A673 (cell line): ENCODE data around the gene FASTKD2. TPM values are rescaled to one million over a fixed set of nuclear protein-coding genes. Genes with fewer than 3 reads are reported as not detected.

Experiments used
- BruUV-seq: library from RNA; stranded (reverse); fragments of 400-500 nt; replicated peaks from 2 replicates; lab custom pipeline; 2021; lab: Mats Ljungman, UMichigan
- CTCF ChIA-PET: fragments of 300-600 bp; sonication (Branson Sonifier 250); formaldehyde crosslinking; loops from one replicate; lab custom pipeline; 2022; ENCODE audit warnings: antibody characterized with exemption; lab: Charles Lee
- POLR2A ChIA-PET: fragments of 300-600 bp; sonication (Branson Sonifier 250); formaldehyde crosslinking; loops from one replicate; lab custom pipeline; 2022; ENCODE audit warnings: antibody characterized with exemption; ENCODE audit not compliant: low non-redundant PET; lab: Charles Lee
- DNase-seq: peaks from one replicate; pipeline ENCODE4 v3.0.0-alpha.2; 2015; ENCODE audit warnings: low spot score
- H3K27ac ChIP-seq: fragments of 200-600 bp; sonication (generic); 2 replicates; pipeline ENCODE4 v1.5.1; 2016; ENCODE audit warnings: mixed run types, low read depth, mild to moderate bottlenecking, mixed read lengths, antibody characterized with exemption, low read length; ENCODE audit not compliant: poor library complexity, severe bottlenecking
- H3K27me3 ChIP-seq: fragments of 200-600 bp; sonication (generic); replicated peaks from 2 replicates; pipeline ENCODE4 v1.6.1; 2017; ENCODE audit warnings: mixed run types, low read depth, mild to moderate bottlenecking, mixed read lengths, antibody characterized with exemption, low read length; ENCODE audit not compliant: insufficient read depth, poor library complexity
- H3K36me3 ChIP-seq: fragments of 200-600 bp; sonication (generic); 2 replicates; pipeline ENCODE4 v1.6.1; 2016; ENCODE audit warnings: mixed run types, mild to moderate bottlenecking, mixed read lengths, antibody characterized with exemption, low read length; ENCODE audit not compliant: insufficient read depth, poor library complexity, severe bottlenecking
- H3K4me1 ChIP-seq: fragments of 200-600 bp; sonication (generic); 2 replicates; pipeline ENCODE4 v1.6.1; 2017; ENCODE audit warnings: mixed run types, mild to moderate bottlenecking, mixed read lengths, antibody characterized with exemption, low read length; ENCODE audit not compliant: insufficient read depth, poor library complexity, severe bottlenecking
- H3K4me3 ChIP-seq: fragments of 200-600 bp; sonication (generic); 2 replicates; pipeline ENCODE4 v1.5.1; 2016; ENCODE audit warnings: low read depth, mixed run types, mild to moderate bottlenecking, mixed read lengths, low read length; ENCODE audit not compliant: poor library complexity, severe bottlenecking
- H3K9me3 ChIP-seq: fragments of 200-600 bp; sonication (generic); 2 replicates; pipeline ENCODE4 v1.6.1; 2016; ENCODE audit warnings: mixed run types, low read depth, mild to moderate bottlenecking, mixed read lengths, antibody characterized with exemption, low read length; ENCODE audit not compliant: poor library complexity, severe bottlenecking
- CTCF ChIP-seq: fragments of 300-800, 200-600 bp; sonication (generic); conservative IDR thresholded peaks from 2 replicates; pipeline ENCODE4 v1.5.1; 2017; ENCODE audit warnings: low read depth, mild to moderate bottlenecking, antibody characterized with exemption, low read length, moderate library complexity, mixed read lengths
- EZH2 ChIP-seq: fragments of 200-600 bp; sonication (generic); IDR thresholded peaks from 2 replicates; pipeline ENCODE4 v1.6.1; 2017; ENCODE audit warnings: borderline replicate concordance, low read depth, mild to moderate bottlenecking, mixed read lengths, antibody characterized with exemption, low read length; ENCODE audit not compliant: poor library complexity, severe bottlenecking
- intact Hi-C: fragments of 100-400 bp; cut with micrococcal nuclease; formaldehyde crosslinking; loops from one replicate; pipeline ENCODE4 v1.10.0; 2022; ENCODE audit not compliant: unreplicated experiment
- total RNA-seq: library from RNA; stranded (reverse); gene quantifications from 2 replicates; pipeline ENCODE4 v1.2.3, GENCODE V29; 2021

The FASTKD2 gene
- total RNA-seq, 1 experiment from 2014 or later, result 35.4 TPM

DNA sequence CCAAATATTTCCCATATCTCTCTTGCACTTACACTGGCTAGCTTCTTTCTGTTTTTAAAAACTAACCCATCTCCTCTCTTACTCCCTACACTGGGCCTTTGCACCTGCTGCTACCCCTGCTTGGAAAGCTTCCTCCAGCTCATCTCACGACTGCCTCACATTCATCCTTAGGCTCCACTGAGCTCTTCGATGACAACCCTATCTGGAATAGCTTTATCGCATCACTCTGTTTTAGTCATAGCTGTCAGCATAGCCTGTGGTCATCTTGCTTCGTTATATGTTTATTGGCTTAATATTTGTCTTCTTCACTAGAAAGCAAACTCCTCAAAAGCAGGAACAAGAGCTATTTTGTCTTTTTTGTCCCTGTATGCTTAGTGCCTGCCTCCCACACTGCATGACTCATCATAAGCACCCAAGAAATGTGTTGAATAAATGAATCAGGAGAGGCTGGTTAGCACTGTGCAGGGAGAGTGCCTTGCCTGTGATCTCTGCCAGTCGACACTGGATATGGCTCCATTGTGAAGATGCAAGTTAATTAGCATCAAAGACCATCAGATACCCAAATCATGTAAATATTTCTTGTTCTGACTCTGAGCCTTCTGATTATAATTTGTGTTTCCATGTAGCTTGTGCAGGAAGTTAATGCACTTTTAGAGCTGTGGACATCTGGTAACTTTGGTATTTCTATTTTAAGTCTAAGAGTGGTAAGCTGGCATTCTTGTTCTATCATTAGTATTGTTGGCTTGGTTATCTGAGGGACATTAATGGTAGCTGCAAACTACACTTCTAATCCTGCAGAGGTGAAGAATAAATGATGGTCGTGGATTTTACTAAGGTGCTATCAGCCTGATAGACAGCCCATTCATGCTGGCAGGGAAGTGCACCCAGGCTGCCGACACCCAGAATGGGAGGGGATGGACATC, 36.9 kb upstream of the FASTKD2 start:
- CTCF ChIA-PET, result no interaction called here
- intact Hi-C loops, result no loop called here
- Histone ChIP-seq H3K36me3 (no peaks in the 10 kb centered on the region), H3K27ac (no peak overlapping the region), H3K4me1 (no peaks in the 10 kb centered on the region), H3K27me3 (peaks cover 6% of the 10 kb centered on the region), H3K4me3 (no peak overlapping the region), H3K9me3 (no peaks in the 10 kb centered on the region)
- POLR2A ChIA-PET, result no interaction called here
- BruUV-seq, result no TSS peak
- peak; percentile 44 for DNase-seq
- no peak for TF ChIP-seq CTCF
- no peak for TF ChIP-seq EZH2

- CTCF ChIA-PET, result no interaction called here
- intact Hi-C loops, result no loop called here
These were observed 32.1 kb upstream of the FASTKD2 start for GRCh38 chr2:206733341-206733740.

DNA sequence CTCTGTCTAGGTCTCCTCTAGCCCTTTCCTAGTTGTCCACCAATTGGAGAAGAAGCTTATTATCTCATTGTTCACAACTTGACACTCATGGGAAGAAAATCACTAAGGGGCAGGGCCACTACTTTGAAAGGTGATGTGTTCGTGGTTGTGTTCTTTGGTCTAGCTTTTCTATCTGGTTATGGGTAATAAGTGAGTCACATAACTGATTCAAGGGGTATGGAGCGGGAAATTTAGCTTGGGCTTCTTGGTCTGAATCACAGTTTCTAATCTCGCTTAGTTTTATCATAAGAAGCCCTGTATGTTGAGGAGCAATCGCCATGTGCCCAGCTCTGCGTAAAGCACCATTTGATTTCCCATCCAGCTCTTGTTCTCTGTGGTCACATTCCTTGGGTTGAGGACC, 28.5 kb upstream of the FASTKD2 start:
- H3K36me3 ChIP-seq, result no peaks in the 10 kb centered on the region
- no peaks in the 10 kb centered on the region for H3K9me3 ChIP-seq
- no peaks in the 10 kb centered on the region for H3K4me1 ChIP-seq
- H3K27ac ChIP-seq, result no peak overlapping the region
- DNase-seq, result no peak
- H3K27me3 ChIP-seq, result no peaks in the 10 kb centered on the region
- intact Hi-C loops, result no loop called here
- POLR2A ChIA-PET, result no interaction called here
- CTCF ChIA-PET, result no interaction called here
- H3K4me3 ChIP-seq, result no peak overlapping the region
- BruUV-seq, result no TSS peak
- TF ChIP-seq EZH2, result no peak
- no peak for TF ChIP-seq CTCF

More at GRCh38 chr2:206733341-206733740, 32.1 kb upstream of the FASTKD2 start:
- Histone ChIP-seq H3K4me3 (no peak overlapping the region), H3K36me3 (no peaks in the 10 kb centered on the region), H3K4me1 (no peaks in the 10 kb centered on the region), H3K27ac (no peak overlapping the region), H3K9me3 (no peaks in the 10 kb centered on the region), H3K27me3 (peaks cover 6% of the 10 kb centered on the region)
- DNase-seq, result no peak
- no TSS peak for BruUV-seq
- POLR2A ChIA-PET, result no interaction called here
- TF ChIP-seq CTCF, result no peak
- no peak for TF ChIP-seq EZH2
